ENCODE measurements around the gene GJD3.

DNA sequence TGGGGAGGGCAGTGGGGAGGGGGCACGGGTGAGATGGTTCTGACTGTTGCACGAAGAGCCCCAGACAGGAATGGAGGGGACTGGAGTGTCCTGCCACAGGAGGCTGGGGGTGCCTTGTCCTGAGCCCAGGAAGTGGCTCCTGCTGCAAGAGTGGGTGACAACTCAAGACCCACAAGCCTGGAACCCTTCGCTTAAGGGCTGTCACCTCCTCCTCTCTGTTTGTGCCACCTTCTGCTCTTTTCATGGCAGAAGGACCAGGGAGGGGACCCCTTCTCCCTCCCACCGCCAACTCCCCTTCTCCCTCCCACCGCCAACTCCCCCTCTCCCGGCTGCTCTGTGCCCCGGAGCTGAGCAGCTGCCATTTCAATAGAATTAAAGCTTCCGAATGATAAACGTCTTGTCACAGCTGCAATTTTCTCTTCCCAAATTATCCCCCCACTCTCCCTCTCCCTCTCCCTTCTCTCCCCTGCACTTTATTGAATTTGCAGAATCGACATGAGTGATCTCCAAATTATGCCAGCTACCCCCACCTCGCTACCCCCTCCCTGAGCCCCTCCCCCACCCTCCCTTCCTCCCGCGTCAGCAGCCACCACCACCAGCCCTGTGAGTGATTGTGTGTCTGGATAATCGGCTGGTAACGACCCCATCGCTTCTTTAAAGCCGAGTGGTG is 13.7 kb downstream of the GJD3 start:
- TF ChIP-seq, protein P1, sequence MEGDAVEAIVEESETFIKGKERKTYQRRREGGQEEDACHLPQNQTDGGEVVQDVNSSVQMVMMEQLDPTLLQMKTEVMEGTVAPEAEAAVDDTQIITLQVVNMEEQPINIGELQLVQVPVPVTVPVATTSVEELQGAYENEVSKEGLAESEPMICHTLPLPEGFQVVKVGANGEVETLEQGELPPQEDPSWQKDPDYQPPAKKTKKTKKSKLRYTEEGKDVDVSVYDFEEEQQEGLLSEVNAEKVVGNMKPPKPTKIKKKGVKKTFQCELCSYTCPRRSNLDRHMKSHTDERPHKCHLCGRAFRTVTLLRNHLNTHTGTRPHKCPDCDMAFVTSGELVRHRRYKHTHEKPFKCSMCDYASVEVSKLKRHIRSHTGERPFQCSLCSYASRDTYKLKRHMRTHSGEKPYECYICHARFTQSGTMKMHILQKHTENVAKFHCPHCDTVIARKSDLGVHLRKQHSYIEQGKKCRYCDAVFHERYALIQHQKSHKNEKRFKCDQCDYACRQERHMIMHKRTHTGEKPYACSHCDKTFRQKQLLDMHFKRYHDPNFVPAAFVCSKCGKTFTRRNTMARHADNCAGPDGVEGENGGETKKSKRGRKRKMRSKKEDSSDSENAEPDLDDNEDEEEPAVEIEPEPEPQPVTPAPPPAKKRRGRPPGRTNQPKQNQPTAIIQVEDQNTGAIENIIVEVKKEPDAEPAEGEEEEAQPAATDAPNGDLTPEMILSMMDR (IDR thresholded peaks at IDR 0.05) = no peak
- TF ChIP-seq, protein P2, sequence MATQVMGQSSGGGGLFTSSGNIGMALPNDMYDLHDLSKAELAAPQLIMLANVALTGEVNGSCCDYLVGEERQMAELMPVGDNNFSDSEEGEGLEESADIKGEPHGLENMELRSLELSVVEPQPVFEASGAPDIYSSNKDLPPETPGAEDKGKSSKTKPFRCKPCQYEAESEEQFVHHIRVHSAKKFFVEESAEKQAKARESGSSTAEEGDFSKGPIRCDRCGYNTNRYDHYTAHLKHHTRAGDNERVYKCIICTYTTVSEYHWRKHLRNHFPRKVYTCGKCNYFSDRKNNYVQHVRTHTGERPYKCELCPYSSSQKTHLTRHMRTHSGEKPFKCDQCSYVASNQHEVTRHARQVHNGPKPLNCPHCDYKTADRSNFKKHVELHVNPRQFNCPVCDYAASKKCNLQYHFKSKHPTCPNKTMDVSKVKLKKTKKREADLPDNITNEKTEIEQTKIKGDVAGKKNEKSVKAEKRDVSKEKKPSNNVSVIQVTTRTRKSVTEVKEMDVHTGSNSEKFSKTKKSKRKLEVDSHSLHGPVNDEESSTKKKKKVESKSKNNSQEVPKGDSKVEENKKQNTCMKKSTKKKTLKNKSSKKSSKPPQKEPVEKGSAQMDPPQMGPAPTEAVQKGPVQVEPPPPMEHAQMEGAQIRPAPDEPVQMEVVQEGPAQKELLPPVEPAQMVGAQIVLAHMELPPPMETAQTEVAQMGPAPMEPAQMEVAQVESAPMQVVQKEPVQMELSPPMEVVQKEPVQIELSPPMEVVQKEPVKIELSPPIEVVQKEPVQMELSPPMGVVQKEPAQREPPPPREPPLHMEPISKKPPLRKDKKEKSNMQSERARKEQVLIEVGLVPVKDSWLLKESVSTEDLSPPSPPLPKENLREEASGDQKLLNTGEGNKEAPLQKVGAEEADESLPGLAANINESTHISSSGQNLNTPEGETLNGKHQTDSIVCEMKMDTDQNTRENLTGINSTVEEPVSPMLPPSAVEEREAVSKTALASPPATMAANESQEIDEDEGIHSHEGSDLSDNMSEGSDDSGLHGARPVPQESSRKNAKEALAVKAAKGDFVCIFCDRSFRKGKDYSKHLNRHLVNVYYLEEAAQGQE (IDR thresholded peaks at IDR 0.05; ENCODE audit: insufficient read depth in 1 of 2, low read depth in 2 of 2, low read length in 1 of 2) = no peak
- no peak for TF ChIP-seq POLR2AphosphoS5 (IDR thresholded peaks at IDR 0.05; ENCODE audit: low read depth, low read length)
- no peak for TF ChIP-seq SIN3A (IDR thresholded peaks at IDR 0.05; ENCODE audit: borderline replicate concordance, insufficient read depth, low read depth, low read length)
- TF ChIP-seq TCF7L2 (IDR thresholded peaks at IDR 0.05; ENCODE audit: low read depth, low read length) = no peak
